GM10847 (cell line): ENCODE data around the gene GALNT13.

Source experiments
- POLR2A ChIP-seq: IDR thresholded peaks from 2 replicates; pipeline ENCODE4 v1.6.1; 2011; ENCODE audit not compliant: insufficient read length; ENCODE audit errors: extremely low read depth

GALNT13 gene

GRCh38 chr2:154370873-154371272 is 499.2 kb downstream of the GALNT13 start:
- no peak for TF ChIP-seq POLR2A

GRCh38 chr2:154374416-154374815 is 502.7 kb downstream of the GALNT13 start:
- TF ChIP-seq POLR2A, result no peak

- TF ChIP-seq POLR2A, result no peak
These were observed 503.8 kb downstream of the GALNT13 start for GRCh38 chr2:154375579-154375931.

- no peak for TF ChIP-seq POLR2A
These were observed 510.4 kb downstream of the GALNT13 start for GRCh38 chr2:154381931-154382794.

- no peak for TF ChIP-seq POLR2A
These were observed 514.5 kb downstream of the GALNT13 start for GRCh38 chr2:154386186-154386585.

GRCh38 chr2:154391051-154391450 is 519.3 kb downstream of the GALNT13 start:
- TF ChIP-seq POLR2A, result no peak

- no peak for TF ChIP-seq POLR2A
These were observed 520.5 kb downstream of the GALNT13 start for GRCh38 chr2:154392256-154392655.

- no peak for TF ChIP-seq POLR2A
These were observed 522.9 kb downstream of the GALNT13 start for GRCh38 chr2:154394600-154394999.

- no peak for TF ChIP-seq POLR2A
These were observed 529.0 kb downstream of the GALNT13 start for GRCh38 chr2:154400563-154401290.

- no peak for TF ChIP-seq POLR2A
These were observed 530.5 kb downstream of the GALNT13 start for GRCh38 chr2:154402213-154402612.

GRCh38 chr2:154403242-154403790 is 531.6 kb downstream of the GALNT13 start:
- TF ChIP-seq POLR2A, result no peak

- no peak for TF ChIP-seq POLR2A
These were observed 537.1 kb downstream of the GALNT13 start for GRCh38 chr2:154408786-154409185.

- TF ChIP-seq POLR2A, result no peak
These were observed 550.5 kb downstream of the GALNT13 start for GRCh38 chr2:154422251-154422650.

- no peak for TF ChIP-seq POLR2A
These were observed 554.3 kb downstream of the GALNT13 start for GRCh38 chr2:154425994-154426393.

GRCh38 chr2:154427453-154427852 is 555.7 kb downstream of the GALNT13 start:
- TF ChIP-seq POLR2A, result no peak

- TF ChIP-seq POLR2A, result no peak
These were observed 556.3 kb downstream of the GALNT13 start for GRCh38 chr2:154428022-154428421.
